ENCODE data around the gene TMEM184A.

The TMEM184A gene

GRCh38 chr7:1567049-1567771, 11.2 kb upstream of the TMEM184A start:
- DNase-seq (ENCODE audit: low spot score in 2 of 2) (no peak), ATAC-seq (ENCODE audit: low read depth) (no peak)
- Mint-ChIP-seq H3K27ac (peak overlapping the region; percentile 24), H3K27me3 (peaks cover under 1% of the 10 kb centered on the region), H3K4me3 (no peak overlapping the region), H3K36me3 (peaks cover 12% of the 10 kb centered on the region), H3K9me3 (no peaks in the 10 kb centered on the region), H3K4me1 (peaks cover 13% of the 10 kb centered on the region)

- H3K4me1 Mint-ChIP-seq: peaks cover 11% of the 10 kb centered on the region
- H3K27ac Mint-ChIP-seq: peak overlapping the region; percentile 24
- peaks cover 4% of the 10 kb centered on the region for H3K27me3 Mint-ChIP-seq
- no peaks in the 10 kb centered on the region for H3K9me3 Mint-ChIP-seq
- DNase-seq (ENCODE audit: low spot score in 2 of 2) (no peak), ATAC-seq (ENCODE audit: low read depth) (no peak)
- H3K36me3 Mint-ChIP-seq: peaks cover 12% of the 10 kb centered on the region
- H3K4me3 Mint-ChIP-seq: no peak overlapping the region
Observed at GRCh38 chr7:1566687-1567048, 10.7 kb upstream of the TMEM184A start.

DNA sequence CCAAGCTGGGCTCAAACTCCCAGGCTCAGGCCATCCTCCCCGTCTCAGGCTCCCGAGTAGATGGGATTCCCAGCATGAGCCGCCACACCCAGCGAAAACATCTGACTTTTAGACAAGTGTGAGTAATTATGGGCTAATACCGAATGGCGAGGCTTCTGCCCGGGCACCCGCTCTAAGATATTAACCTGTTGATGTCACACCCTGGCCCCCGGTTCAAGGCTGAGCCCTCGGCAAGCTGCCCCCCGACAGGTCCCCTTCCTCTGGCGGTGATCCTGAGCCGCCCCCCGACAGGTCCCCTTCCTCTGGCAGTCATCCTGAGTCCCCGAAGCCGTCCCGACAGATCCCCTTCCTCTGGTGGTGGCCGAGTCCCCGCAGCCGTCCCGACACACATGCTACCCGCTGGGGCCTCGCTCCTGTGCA, 8.6 kb upstream of the TMEM184A start:
- H3K9me3 Mint-ChIP-seq: no peaks in the 10 kb centered on the region
- peaks cover 4% of the 10 kb centered on the region for H3K27me3 Mint-ChIP-seq
- no peak overlapping the region for H3K27ac Mint-ChIP-seq
- H3K36me3 Mint-ChIP-seq: peaks cover 12% of the 10 kb centered on the region
- DNase-seq (ENCODE audit: low spot score in 2 of 2): no peak
- peaks cover 9% of the 10 kb centered on the region for H3K4me1 Mint-ChIP-seq
- no peak for ATAC-seq (ENCODE audit: low read depth)
- no peak overlapping the region for H3K4me3 Mint-ChIP-seq

GRCh38 chr7:1563981-1564602, 8.1 kb upstream of the TMEM184A start:
- no peak for ATAC-seq (ENCODE audit: low read depth)
- H3K36me3 Mint-ChIP-seq: peaks cover 12% of the 10 kb centered on the region
- no peak overlapping the region for H3K4me3 Mint-ChIP-seq
- H3K9me3 Mint-ChIP-seq: no peaks in the 10 kb centered on the region
- H3K27me3 Mint-ChIP-seq: peaks cover 4% of the 10 kb centered on the region
- no peak overlapping the region for H3K27ac Mint-ChIP-seq
- peaks cover 8% of the 10 kb centered on the region for H3K4me1 Mint-ChIP-seq
- DNase-seq (ENCODE audit: low spot score in 2 of 2): no peak

DNA sequence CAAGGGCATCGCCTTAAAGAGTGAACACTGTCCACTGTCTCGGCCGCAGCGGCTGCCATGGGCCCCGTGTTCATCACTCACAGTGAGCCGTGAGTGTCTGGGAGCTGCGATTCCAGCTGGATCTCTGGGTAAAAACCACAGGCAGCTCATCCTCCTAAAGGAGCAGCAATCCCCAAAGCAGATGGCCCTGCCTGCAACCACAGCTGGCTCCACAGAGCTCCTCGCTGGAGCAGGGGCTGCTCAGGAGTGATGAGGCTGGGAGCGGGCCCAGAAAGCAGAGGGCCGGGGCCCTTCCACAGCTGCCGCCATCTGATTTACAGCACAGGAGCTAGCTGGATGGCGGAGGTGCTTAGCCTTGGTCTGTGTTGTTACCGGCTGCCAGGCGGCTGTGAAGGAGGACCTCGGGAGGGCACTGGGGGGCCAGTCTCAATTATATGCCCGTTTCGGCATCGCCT, 6.6 kb upstream of the TMEM184A start:
- no peak overlapping the region for H3K4me3 Mint-ChIP-seq
- ATAC-seq (ENCODE audit: low read depth): no peak

DNA sequence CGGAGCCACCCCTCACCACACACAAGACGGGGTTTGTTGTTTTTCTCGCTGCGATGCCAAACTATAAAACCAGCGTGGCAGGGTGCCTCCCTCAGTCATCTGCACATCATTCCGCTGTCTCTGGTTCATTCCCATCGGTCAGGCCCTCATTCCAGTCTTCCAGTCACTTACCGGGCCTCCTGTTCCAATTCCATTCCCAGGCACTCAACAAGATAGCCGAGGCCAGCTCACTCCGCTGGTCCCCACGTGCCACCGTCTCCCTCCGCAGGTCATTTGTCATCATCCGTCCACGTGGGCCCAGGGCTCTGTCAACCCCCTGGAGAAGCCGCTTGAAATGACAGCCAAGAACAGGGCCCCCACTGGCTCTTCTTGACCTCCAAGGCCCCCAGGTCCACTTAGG, 6.1 kb upstream of the TMEM184A start:
- no peak overlapping the region for H3K27ac Mint-ChIP-seq
- ATAC-seq (ENCODE audit: low read depth) (no peak), DNase-seq (ENCODE audit: low spot score in 2 of 2) (no peak)
- peaks cover 6% of the 10 kb centered on the region for H3K27me3 Mint-ChIP-seq
- no peaks in the 10 kb centered on the region for H3K9me3 Mint-ChIP-seq
- H3K4me3 Mint-ChIP-seq: no peak overlapping the region
- peaks cover 9% of the 10 kb centered on the region for H3K36me3 Mint-ChIP-seq
- H3K4me1 Mint-ChIP-seq: peaks cover 2% of the 10 kb centered on the region

More for the DNA sequence above, 6.6 kb upstream of the TMEM184A start:
- H3K9me3 Mint-ChIP-seq: no peaks in the 10 kb centered on the region
- no peak for DNase-seq (ENCODE audit: low spot score in 2 of 2)
- peaks cover 6% of the 10 kb centered on the region for H3K27me3 Mint-ChIP-seq
- H3K27ac Mint-ChIP-seq: no peak overlapping the region
- H3K4me1 Mint-ChIP-seq: peaks cover 5% of the 10 kb centered on the region
- H3K36me3 Mint-ChIP-seq: peaks cover 12% of the 10 kb centered on the region

GRCh38 chr7:1561036-1561940, 5.3 kb upstream of the TMEM184A start:
- ATAC-seq (ENCODE audit: low read depth) (no peak), DNase-seq (ENCODE audit: low spot score in 2 of 2) (no peak)
- H3K27ac Mint-ChIP-seq: no peak overlapping the region
- H3K4me3 Mint-ChIP-seq: no peak overlapping the region
- H3K4me1 Mint-ChIP-seq: peaks cover under 1% of the 10 kb centered on the region
- H3K27me3 Mint-ChIP-seq: peaks cover 7% of the 10 kb centered on the region
- H3K9me3 Mint-ChIP-seq: no peaks in the 10 kb centered on the region
- H3K36me3 Mint-ChIP-seq: peaks cover 5% of the 10 kb centered on the region

DNA sequence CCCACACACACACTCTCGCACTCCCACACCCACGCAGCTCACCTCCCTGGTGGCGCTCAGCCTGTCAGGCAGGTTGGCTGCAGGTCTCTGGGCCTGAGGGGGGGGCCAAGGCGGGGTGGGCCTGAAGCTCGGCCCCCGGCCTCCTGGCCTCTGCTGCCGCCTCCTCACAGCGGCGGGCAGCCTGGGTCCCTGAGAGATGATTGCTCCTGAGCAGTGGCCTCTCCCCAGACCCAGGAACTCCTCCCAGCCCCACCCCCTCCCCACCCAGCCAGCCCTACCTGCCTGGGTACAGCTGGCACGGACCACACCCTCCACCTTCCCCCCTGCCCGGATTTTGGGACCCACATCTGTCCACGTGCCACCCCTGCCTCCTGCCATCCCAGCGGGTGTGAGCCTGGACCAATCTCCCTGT, 4.6 kb upstream of the TMEM184A start:
- H3K27ac Mint-ChIP-seq: no peak overlapping the region
- peaks cover 4% of the 10 kb centered on the region for H3K4me1 Mint-ChIP-seq
- peaks cover 2% of the 10 kb centered on the region for H3K36me3 Mint-ChIP-seq
- no peak overlapping the region for H3K4me3 Mint-ChIP-seq
- H3K9me3 Mint-ChIP-seq: no peaks in the 10 kb centered on the region
- DNase-seq (ENCODE audit: low spot score in 2 of 2): no peak
- ATAC-seq (ENCODE audit: low read depth): no peak
- peaks cover 10% of the 10 kb centered on the region for H3K27me3 Mint-ChIP-seq

- no peaks in the 10 kb centered on the region for H3K9me3 Mint-ChIP-seq
Observed at GRCh38 chr7:1559626-1560590, 3.9 kb upstream of the TMEM184A start.

DNA sequence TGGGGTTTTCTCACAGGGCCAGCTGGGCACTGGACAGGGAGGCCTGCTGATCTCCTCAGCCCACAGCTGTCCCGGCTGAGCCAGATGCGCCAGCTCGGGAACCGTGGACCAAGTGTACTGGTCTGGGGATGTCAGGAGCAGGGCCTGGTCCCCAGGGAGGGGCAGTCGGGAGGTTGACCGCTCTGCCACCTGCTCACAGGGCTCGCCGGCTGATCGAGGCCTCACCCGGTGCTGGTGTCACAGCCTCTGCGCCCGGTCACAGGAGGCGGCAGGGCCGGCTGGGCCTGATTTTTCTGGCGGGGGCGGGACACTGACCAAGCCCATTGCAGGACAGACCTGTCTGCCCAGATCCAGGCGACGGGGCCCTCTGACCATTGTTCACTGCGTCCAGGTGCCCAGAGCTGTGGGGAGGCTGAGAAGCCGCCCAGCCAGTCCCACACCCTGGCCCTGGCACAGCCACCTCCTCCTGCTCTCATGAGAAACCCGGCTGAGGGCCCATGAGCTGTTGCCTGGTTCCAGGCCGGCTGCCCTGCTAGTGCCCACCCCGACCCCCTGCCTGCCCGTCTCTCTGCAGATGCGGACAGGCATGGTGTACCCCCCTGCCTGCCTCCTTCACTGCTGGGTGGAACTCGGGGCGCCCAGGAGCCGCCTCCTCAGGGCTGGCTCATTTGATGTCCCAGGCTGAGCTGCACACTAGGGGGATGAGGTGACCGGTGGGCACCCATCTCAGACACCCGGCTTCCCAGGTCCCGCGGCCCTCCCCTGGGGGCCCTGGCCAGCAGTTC, 3.0 kb upstream of the TMEM184A start:
- DNase-seq (ENCODE audit: low spot score in 2 of 2) (no peak), ATAC-seq (ENCODE audit: low read depth) (no peak)
- no peak overlapping the region for H3K27ac Mint-ChIP-seq
- peaks cover 14% of the 10 kb centered on the region for H3K27me3 Mint-ChIP-seq
- H3K4me3 Mint-ChIP-seq: no peak overlapping the region
- peaks cover 4% of the 10 kb centered on the region for H3K4me1 Mint-ChIP-seq
- H3K9me3 Mint-ChIP-seq: no peaks in the 10 kb centered on the region
- H3K36me3 Mint-ChIP-seq: no peaks in the 10 kb centered on the region

More at GRCh38 chr7:1559626-1560590, 3.9 kb upstream of the TMEM184A start:
- ATAC-seq (ENCODE audit: low read depth): no peak
- no peak overlapping the region for H3K27ac Mint-ChIP-seq
- DNase-seq (ENCODE audit: low spot score in 2 of 2): no peak
- peaks cover 14% of the 10 kb centered on the region for H3K27me3 Mint-ChIP-seq
- H3K4me1 Mint-ChIP-seq: peaks cover 4% of the 10 kb centered on the region
- H3K36me3 Mint-ChIP-seq: no peaks in the 10 kb centered on the region
- H3K4me3 Mint-ChIP-seq: no peak overlapping the region

DNA sequence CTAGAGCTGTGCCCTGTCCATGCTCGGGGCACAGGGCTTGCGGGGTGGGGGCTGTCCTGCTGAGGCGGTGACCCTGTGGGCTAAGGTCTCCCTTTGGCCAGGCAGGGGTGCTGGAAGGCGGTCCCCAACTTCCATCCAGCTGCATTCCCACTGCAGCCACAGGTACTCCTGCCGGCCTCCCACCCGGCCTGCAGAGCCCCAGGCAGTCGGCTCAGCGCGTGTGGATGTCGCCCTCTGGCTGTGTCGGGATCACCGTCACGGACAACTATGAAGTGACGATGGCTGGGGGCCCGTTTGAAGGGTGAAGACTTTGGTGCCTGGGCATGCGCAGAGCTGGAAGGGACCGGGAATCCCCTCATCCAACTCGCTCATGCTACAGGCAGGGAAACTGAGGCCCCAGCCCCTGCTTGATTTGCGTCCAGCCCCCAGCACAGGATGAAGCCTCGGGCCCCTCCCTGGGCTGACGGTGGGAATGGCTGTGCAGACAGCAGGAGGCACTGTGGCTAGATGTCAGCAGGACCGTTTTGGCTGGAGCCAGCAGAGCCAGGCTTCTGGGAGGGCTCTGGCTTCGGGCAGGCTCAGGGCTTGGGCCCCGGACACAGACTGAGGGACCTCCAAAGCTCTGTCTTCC, 2.3 kb upstream of the TMEM184A start:
- H3K9me3 Mint-ChIP-seq: no peaks in the 10 kb centered on the region
- no peak overlapping the region for H3K4me3 Mint-ChIP-seq
- no peaks in the 10 kb centered on the region for H3K36me3 Mint-ChIP-seq
- peaks cover 4% of the 10 kb centered on the region for H3K4me1 Mint-ChIP-seq
- no peak overlapping the region for H3K27ac Mint-ChIP-seq
- ATAC-seq (ENCODE audit: low read depth) (no peak), DNase-seq (ENCODE audit: low spot score in 2 of 2) (no peak)
- peaks cover 14% of the 10 kb centered on the region for H3K27me3 Mint-ChIP-seq

DNA sequence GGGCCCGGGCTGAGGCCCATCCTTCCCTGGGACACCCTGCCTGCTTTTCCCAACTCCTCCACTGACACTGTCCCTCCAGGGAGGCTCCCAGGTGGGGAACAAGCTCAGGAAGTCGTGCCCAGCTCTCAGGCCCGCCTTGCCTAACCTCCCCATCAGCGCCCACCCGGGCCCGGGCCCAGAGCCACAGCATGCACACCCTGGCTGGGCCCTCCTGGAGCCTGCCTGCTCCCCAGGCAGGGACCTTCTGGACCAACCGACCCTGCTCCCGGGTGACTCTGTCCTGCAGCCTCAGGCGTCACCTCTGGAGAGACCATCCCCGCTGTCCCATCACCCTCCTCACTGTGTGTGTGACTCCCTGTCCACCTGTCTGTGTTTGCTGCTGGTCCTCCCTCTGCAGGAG, 1.8 kb upstream of the TMEM184A start:
- Mint-ChIP-seq H3K4me1 (peaks cover 4% of the 10 kb centered on the region), H3K9me3 (no peaks in the 10 kb centered on the region), H3K36me3 (no peaks in the 10 kb centered on the region), H3K27me3 (peaks cover 14% of the 10 kb centered on the region), H3K4me3 (no peak overlapping the region), H3K27ac (no peak overlapping the region)
- ATAC-seq (ENCODE audit: low read depth): no peak
- DNase-seq (ENCODE audit: low spot score in 2 of 2): no peak
